T-helper 2 cell treated with Interferon-gamma antibody and Interleukin-4, amounts not matched to agents 100 ng/mL and 5 ng/mL, for 36 hours (primary cell): ENCODE data around the gene C1QTNF6. TPM values are rescaled to one million over a fixed set of nuclear protein-coding genes. Genes with fewer than 3 reads are reported as not detected.

Source experiments
- intact Hi-C: fragments of 100-400 bp; cut with micrococcal nuclease; formaldehyde crosslinking; loops from one replicate; pipeline ENCODE4 v1.15.1; 2023
- total RNA-seq: library from RNA; stranded (reverse); gene quantifications from 2 replicates; pipeline ENCODE4 v1.2.3, GENCODE V29; 2022

The C1QTNF6 gene
- total RNA-seq, 1 donor from 2014 or later, result 6.4 TPM

DNA sequence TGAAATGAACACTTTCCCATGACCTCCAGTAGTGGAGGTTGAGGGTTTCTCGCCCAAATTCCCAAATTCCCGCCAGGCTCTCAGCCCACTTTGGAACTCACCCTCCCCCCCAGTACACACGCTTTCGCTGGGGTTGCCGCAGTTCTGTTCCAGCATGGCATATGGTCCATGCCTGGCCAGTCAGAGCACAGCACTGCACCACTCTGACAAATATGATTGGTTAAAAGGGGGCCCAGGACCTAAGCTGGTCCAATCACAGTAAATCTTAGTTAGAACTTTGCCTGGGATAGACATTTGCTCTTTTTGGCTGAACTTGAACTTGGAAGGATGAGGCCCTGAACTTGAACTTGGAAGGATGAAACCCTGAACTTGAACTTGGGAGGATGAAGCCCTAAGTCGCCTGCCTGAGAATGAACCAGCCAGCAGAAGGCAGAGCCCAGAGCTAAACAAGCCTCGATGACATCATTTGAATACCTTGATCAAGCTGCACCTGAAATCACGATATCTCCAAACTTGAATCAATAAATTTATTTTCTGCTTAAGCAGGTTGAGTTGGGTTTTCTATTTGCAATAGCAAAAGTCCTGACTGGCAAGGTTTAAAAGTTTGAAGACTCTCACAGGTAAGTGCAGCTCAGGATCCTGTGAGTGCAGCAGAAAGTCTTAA is 36.8 kb upstream of the C1QTNF6 start:
- intact Hi-C loops, result no loop called here

DNA sequence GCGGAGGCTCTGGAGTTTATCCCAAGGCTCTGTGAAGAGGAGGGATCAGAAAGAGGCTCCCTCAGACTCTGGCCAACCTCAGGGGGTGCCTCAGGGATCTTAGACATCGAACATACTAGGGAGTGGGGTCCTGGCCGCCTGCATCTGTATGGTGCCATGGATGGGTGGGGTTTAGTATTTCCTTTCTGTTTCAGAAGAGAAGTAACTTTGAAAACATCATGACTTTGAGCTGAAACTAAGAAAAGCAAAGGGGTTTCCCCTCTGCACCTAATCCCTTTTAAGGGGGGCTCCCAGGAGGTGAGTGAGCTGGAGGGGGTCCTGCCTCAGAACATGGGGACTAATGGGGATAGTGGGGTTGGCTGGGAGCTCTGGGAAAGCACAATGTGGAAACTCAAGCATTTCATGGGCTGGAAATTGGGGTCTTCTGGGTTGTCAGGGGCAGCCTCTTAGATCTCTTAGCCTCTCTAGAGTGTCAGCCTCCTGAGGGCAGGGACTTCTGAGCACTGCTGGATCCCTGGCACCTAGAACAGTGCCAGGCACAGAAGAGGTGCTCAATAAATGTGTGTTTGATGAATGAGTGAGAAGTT is 36.0 kb upstream of the C1QTNF6 start:
- intact Hi-C loops, result no loop called here

DNA sequence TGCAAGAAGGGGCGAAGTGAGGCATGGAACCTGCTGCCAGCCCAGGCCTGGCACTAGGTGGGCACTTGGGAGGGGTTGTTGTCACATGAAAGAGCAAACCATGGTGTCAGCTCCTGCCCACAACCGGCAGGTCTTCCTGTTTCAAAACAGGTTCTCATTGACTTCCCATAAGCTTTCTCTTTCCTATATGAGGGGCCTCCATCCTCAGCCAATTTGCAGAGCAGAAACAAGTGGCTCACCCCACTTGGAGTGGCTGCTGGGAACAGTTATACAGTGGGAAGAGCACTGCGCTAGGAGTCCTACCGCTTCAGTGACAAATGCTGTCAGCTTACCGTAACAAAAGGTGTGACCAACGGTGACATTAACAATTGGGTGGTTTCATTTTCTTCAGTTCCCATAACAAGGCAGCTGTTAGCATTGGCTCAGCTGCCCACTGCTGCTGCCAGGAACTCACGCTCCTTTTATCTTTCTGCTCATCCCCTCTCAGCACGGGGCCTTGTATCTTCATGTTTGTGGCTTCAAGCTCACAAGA is 34.5 kb upstream of the C1QTNF6 start:
- intact Hi-C loops, result no loop called here

DNA sequence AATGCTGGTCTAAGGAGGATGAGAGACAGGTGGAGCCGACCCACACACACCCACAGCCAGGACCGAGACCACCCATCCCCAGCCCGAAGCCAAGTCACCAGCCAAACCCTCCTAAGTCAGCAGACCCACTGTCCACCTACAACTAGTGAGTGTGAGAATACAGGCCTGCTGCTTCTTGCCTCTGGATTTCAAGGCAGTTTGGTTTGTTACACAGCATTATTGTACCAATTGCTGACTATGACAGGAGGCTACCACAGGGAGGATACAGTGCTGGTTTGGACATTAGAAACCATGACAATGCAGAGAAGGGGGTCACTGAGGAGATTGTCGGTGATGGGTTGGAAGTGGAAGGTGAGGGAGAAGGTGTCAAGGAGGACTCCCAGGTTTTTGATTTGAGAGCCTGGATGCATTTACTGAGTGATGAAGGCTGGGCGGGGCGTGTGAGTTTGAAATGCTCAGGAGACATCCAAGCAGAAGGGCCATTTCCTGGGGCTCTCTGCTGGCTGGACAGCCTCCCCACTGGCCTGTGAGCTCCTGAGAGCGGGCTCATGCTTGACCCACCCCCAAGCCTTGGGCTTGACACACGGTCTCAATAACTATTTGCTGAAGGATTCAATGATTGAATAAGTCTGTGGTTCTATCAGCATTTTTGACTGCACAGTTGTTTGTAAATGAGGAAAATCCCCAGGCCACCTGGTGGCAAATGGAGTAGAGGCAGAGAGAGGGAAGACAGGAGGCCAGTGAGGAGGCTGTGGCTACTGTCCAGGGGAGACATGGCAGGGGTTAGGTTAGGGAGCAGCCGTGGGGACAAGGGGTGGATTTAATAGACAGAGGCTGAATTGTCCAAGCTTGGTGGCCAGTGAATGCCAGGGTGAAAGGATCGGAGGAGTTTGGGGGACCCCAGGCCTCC is 33.6 kb upstream of the C1QTNF6 start:
- intact Hi-C loops, result no loop called here

DNA sequence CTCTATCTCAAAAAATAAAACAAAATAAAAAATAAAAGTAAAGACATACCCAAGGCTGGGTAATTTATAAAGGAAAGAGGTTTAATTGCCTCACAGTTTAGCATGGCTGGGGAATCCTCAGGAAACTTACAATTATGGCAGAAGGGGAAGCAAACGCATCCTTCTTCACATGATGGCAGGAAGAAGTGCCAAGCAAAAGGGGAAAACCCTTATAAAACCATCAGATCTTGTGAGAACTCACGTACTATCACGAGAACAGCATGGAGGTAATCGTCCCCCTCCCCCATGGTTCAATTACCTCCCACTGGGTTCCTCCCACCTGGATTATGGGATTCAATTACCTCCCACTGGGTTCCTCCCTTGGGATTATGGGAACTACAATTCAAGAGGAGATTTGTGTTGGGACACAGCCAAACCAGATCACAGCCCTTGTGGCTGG is 32.5 kb upstream of the C1QTNF6 start:
- intact Hi-C loops, result no loop called here

DNA sequence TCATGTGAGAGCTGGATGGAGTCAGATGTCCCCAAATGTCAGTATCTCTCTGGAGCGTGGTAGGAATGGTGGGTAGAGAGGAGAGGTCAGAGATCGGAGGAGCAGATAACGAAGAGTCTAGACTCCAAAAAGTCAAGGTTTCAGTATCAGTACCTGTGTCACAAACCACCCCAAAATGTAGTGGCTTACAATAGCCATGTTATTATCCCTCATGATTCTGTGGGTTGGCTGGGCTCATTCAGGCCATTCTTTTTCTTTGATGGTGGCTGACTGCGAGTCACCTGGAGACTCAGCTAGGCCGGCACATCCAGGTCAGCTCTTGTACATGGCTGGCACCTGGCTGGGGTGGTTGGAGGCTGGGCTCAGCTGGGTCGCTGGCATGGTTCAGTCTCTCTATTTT is 31.5 kb upstream of the C1QTNF6 start:
- intact Hi-C loops, result loop anchor here (1.0 kb wide), 2 partner anchors 11 to 20 kb away; no protein-coding TSS in a partner anchor

DNA sequence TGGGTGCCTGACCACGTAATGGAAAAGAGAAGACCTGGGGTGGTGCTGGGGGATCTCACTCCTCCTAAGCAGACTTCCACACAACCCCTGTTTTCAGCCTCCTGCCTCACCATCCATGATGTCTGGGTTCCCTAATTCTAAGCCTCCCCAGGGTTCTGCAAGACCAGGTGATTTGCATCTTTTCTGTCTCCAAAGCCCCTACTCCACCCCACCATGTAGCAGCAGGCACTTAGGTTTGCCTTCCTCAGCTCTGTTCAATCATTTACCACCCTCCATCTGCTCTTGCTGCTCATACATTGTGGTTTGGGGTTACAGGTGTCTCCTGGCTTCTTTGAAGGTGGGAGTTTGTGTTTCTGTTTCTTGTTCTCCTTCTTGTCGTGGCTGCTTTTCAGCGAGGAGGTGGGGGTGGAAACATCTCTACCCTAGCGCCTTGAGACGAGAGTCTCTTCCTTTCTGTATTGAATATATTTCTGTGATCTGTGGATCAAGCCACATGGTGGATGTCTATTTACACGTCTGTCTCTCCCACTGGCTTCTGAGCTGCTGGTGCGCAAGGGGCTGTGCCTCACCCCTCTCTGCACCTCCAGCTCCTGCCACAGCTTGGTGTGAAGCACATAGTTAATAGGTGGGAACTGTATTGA is 30.8 kb upstream of the C1QTNF6 start:
- intact Hi-C loops, result loop anchor here (1.0 kb wide), 2 partner anchors 11 to 20 kb away; no protein-coding TSS in a partner anchor

DNA sequence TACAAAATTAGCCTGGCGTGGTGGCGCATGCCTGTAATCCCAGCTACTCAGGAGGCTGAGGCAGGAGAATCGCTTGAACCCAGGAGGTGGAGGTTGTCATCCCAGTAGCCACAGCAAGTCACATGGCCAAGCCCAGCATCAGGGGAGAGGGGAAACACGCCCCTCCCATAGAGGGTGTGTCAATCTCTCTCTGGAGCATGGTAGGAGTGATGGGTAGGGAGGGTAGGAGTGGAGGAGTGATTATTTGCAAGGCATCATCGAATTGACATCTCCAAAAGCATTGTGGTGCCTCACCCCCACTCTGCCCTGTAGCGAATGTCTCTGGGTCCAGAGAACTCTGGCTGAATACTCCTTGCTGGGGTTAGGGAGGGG is 30.3 kb upstream of the C1QTNF6 start:
- intact Hi-C loops, result no loop called here

DNA sequence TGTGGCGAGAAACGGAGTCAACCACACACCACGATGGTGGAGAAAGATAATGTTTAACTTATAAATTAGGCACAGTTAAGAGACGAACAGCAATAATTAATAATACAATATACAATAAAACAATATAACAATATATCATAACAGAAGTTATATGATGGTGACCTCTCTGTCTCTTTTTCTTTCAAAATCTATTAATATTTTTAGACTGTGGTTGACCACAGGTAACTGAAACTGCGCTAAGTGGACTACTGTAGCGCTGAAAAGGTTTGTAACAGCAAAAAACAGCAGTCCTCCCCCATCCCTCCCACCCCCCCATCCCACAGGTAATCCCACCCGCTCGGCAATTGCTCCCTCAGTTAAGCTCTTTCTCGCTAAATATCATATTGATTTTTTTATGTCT is 27.8 kb upstream of the C1QTNF6 start:
- intact Hi-C loops, result no loop called here

DNA sequence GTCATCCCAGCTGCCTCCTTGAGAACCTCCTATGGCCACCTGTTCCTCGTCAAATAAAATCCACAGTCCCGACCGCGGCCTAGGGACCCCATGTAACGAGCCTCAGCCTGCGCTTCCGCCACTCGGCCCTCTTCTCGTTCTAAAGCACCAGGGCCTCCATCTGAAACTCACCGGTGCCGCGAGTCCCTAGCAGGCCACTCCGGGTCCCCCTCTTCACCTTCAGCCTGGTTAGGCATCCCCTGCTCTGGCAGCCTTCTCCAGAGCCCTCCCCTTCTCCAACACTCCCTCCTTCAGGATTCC is 26.6 kb upstream of the C1QTNF6 start:
- intact Hi-C loops, result no loop called here

DNA sequence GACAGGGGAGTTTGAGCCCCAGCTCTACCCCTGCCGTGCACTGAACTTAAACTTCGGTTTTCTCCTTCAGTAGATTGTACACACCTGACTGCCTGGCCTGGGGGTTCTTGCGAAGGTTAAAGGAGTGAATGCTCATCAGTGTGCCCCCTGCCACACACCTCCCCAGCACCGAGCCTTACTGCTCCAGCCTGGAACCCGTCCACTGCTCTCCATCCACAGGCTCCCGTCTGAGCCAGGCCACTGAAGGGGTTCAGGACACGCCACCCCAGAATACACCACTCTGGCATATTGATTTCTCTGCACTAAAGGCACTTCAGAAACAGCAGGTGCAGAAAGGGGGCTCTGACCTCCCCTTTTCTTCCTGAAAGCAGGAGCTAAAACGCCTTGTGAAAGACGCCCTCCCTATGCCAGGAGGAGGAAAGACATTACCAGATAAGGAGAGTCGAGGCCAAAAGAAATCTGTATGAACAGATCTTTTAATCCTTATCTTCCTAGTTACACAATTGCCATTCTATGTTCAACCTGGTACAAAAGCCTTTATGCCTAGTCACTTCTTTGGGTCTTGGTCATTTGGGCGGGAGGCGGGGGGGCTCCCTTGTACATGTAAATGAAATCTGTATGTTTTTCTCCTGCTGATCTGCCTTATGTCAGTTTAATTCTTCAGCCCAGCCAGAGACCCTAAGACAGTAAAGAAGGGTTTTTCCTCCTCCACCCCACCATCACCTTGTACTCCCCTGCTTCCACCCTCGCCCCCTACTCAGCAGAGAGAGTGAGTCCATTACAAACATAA is 26.1 kb upstream of the C1QTNF6 start:
- intact Hi-C loops, result no loop called here

DNA sequence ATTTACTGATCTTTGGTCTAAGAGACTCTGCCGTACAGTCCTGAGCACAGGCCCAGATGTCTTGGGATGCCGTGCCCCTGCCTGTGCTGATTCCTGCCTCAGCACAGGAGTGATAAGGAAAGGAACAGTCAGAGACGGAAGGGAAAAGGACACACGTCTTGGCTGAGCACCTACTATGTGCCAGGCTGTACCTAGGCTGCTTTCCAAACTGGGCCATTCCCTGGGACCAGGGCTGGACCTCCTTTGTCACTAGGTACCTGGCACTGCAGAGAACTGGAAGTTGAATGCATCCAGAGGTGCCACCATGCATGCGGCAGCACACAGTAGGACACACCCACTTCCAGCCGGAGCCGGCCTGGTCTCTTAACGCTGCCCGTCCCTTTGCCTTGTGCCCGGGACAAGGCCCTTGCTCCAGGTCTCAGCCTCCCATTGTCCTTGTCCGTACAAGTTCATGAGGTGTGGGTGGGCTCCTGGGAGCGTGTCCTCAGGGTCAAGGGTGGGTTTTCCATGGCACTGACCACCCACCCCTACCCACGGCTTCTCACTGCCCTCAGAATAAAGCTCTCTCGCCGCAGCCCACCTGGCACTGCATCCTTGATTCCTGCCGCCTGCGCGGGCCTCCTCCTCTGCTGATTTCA is 25.3 kb upstream of the C1QTNF6 start:
- intact Hi-C loops, result no loop called here

DNA sequence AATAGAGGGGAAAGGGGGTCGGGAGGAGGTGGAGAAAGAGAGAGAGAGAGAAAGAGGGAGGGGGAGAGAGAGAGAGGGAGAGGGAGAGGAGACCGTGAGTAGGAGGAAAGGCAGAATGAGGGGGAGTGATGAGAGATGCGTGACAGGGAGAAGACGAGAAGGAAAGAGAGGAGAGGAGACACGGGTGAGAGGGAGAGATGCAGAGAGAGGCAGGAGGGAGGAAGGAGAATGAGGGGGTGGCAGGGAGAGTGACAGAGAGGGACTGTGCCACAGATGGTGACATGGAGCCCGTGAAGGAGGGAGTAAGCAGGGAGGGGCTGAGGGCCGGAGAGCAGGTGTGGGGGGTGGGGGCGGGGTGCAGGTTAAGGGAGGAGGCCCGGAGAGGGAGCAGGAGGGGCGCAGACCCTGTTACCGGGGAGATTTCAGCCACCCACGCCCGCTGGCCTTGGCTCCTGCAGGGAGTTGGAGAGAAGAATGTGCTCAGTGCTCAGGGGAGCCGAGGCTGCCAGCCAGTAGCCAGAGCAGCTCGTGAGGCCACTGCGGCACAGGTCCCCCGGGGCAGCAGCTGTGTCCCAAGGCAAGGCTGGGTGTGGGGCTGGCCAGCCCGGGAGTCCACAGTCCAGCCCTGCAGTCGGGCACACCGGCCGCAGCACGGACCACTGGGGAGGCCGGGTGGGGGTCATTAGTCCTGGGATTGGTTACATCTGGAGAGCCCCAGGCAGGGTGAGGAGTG is 24.3 kb upstream of the C1QTNF6 start, which contains the start of gene SSTR3:
Gene SSTR3 (minus strand): TSS at position 304 of the 733 bp plus-strand sequence. CDS start 4,674 bp downstream, outside the sequence.
- intact Hi-C loops, result no loop called here

DNA sequence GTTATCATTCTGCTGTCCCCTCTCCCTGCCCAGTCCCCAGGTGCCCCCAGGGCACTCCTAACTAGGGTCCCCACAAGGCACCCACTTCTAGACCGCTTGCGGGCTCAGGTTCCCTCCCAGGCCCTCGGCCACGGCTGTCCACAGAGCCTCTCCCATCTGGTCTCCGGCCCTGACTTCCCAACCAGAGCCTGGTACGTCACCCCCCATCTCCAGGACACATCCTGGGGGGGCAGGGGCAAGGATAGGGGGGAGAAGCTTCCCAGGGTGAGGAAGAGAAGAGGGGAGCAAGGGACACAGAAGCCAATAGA is 23.8 kb upstream of the C1QTNF6 start:
- intact Hi-C loops, result no loop called here

DNA sequence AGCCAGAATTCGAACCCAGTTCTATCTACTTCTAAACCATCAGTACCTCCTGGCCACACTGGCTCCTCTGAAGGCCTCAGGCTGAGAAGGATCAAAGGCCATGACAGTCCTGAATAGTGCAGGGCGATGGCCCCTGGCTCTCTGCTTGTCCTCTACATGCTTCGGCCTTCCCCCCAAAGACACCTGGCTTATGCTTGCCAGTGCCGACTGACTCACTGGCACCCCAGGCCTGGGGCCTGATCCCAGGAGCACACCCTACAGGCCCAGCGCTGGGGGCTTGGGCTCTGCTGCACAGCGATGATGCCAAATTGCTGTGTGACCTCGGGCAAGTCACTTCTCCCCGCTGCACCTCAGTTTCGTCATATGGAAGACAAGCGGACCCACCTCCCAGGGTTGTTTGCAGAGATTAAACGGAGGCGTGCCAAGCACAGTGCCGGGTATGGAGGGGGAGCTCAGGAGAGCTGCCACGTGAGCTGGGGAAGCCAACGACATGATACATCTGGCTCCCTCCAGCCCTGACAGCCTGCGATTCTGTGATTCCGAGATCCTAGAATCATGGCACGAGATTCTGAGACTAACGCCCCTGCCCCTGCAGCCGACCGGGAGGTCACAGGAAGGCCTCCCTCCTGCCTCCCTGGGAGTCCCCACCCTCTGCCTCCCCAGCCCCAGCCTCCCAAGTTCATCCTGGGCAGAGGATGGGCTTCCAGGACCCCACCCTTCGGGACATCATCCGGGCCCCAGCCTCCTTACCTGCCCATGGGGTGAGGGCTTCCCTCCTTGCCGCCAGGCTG is 23.2 kb upstream of the C1QTNF6 start:
- intact Hi-C loops, result no loop called here

DNA sequence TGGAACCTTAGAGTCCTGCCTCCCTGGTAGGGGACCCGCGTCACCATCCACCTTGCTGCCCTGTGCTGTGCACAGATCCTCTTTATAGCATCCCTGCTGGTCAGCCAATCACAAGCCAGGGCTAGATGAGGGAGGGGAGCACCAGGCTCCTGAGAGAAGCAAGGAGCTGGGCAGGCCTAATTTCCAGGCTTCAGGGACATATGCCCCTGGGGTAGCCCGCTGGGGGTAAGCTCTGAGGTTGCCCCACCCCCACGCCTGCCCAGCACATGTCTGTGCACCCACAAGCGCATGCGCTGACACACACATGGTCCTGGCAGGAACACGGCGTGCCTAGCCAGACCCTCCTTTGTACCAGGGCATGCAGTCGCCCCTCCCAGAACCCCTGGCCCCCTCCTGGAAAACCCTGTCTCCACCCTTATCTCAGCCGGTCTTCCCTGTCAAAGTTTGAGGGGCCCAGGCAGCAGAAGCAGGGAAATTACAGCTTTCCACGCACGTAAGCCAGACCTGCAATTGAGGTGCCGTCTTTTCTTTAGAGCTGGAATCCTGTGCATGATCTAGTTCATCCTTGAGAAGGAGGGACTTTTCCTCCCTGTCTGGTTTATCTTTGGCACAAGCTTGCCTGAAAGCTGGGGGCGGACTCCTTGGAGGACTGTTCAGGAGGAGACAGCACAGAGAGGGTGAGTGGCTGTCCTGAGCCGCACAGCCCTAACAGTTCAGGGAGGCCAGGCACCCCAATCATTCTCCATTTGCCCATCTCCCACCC is 22.2 kb upstream of the C1QTNF6 start:
- intact Hi-C loops, result no loop called here

DNA sequence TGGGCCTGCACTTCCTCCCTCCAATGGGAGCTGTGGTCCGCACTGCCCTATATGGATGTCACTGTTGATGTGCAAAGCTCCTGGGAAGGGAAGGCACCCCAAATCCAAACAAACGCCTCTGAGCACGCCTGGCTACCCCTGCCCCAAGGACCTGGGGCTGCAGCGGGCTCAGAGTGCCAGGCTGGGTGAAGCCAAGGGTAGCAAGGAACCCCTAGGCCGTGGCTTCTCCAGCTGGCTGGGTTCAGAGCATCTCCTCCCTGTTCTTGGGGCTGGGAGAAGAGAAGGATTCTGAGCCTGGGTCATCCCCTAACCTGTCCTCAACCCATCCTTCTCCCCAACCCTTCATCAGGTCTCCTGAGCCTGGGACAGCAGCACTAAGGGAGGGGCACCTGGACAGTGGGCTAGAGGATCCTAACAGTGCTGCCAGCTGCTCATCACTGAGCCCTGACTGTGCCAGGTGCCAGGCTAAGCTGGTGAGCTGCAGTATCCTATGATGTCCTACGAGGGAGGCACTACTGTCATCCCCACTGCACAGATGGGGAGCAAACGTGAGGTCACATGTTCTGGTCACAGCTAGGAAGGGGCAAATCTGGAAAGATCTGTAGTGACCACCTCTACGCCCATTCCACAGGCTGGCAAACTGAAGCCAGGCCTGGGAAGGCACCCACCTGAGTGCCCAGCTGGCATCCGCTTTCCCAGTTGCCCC is 21.2 kb upstream of the C1QTNF6 start:
- intact Hi-C loops, result no loop called here
